Coronary artery (tissue), 2 donors: ENCODE results near the gene RNU5D-1.
"Not testable (repeated sequence)": the region's sequence is repeated elsewhere in the genome, so short reads cannot be mapped to it uniquely, and the experiment has no call there.

Experiments
- DNase-seq: peaks from one replicate; pipeline ENCODE4 v3.0.0-alpha.2; 2017; ENCODE audit warnings: low spot score
- H3K27ac ChIP-seq, 2 donors: fragments of 200-600 bp; sonication (generic); one replicate each; pipeline ENCODE4 v1.5.1; 2016 to 2019
- H3K4me3 ChIP-seq: fragments of 200-600 bp; sonication (generic); 2 replicates; pipeline ENCODE4 v1.5.1; 2016; ENCODE audit warnings: mild to moderate bottlenecking, moderate library complexity
- CTCF ChIP-seq: fragments of 200-600 bp; sonication (generic); IDR thresholded peaks from one replicate; pipeline ENCODE4 v1.5.1; 2019; ENCODE audit warnings: antibody characterized with exemption

Gene RNU5D-1

GRCh38 chr1:44775930-44776729 is 45.2 kb upstream of the RNU5D-1 start:
- DNase-seq: no peak

GRCh38 chr1:44775078-44775929 is 44.3 kb upstream of the RNU5D-1 start, which contains the start of gene RPS8:
Gene RPS8 (plus strand): TSS chr1:44775540. CDS start chr1:44775597, 57 bp downstream.
- peak within 1 kb of the TSS; percentile 95 to 99 for H3K27ac ChIP-seq
- no peak for TF ChIP-seq CTCF
- H3K4me3 ChIP-seq: peak within 1 kb of the TSS; percentile 93

More at GRCh38 chr1:44775930-44776729, 45.2 kb upstream of the RNU5D-1 start:
- Histone ChIP-seq H3K27ac (peak overlapping the region; percentile 95 to 99), H3K4me3 (peak overlapping the region; percentile 93)
- no peak for TF ChIP-seq CTCF

GRCh38 chr1:44766421-44766820 is 35.5 kb upstream of the RNU5D-1 start:
- not testable (repeated sequence) for DNase-seq, H3K4me3 ChIP-seq, H3K27ac ChIP-seq

More at GRCh38 chr1:44775078-44775929, 44.3 kb upstream of the RNU5D-1 start, which contains the start of gene RPS8:
- DNase-seq: peak; percentile 95

- H3K4me3 ChIP-seq: no peak overlapping the region
- H3K27ac ChIP-seq: no peak overlapping the region
- TF ChIP-seq CTCF: no peak
- no peak for DNase-seq
Observed at GRCh38 chr1:44760876-44761275, 29.9 kb upstream of the RNU5D-1 start.

- no peak for DNase-seq
- no peak overlapping the region for H3K27ac ChIP-seq
- H3K4me3 ChIP-seq: no peak overlapping the region
- no peak for TF ChIP-seq CTCF
Observed at GRCh38 chr1:44759077-44759476, 28.1 kb upstream of the RNU5D-1 start.

GRCh38 chr1:44757420-44757819 is 26.4 kb upstream of the RNU5D-1 start:
- no peak overlapping the region for H3K27ac ChIP-seq
- TF ChIP-seq CTCF: no peak
- DNase-seq: no peak

GRCh38 chr1:44747878-44748277 is 16.9 kb upstream of the RNU5D-1 start:
- Histone ChIP-seq H3K27ac (no peak overlapping the region), H3K4me3 (no peak overlapping the region)
- no peak for DNase-seq
- no peak for TF ChIP-seq CTCF

More at GRCh38 chr1:44757420-44757819, 26.4 kb upstream of the RNU5D-1 start:
- no peak overlapping the region for H3K4me3 ChIP-seq
